Naive thymus-derived CD4-positive, alpha-beta T cell (primary cell): ENCODE results near the gene ERICH3. TPM values are rescaled to one million over a fixed set of nuclear protein-coding genes. Genes with fewer than 3 reads are reported as not detected.

ENCODE experiments used
- ATAC-seq: fragments of 150-1000 bp; cut with Tn5 transposase; 2 replicates; pipeline ENCODE4 v1.10.0; 2021; ENCODE audit warnings: mild to moderate bottlenecking, moderate library complexity
- CTCF ChIA-PET: fragments of 350-600 bp; sonication (Branson Sonifier 250); formaldehyde crosslinking; loops from one replicate; lab custom pipeline; 2021; ENCODE audit warnings: antibody characterized with exemption; lab: Charles Lee
- POLR2A ChIA-PET: fragments of 350-600 bp; sonication (Branson Sonifier 250); formaldehyde crosslinking; loops from one replicate; lab custom pipeline; 2021; ENCODE audit warnings: antibody characterized with exemption, inconsistent platforms; lab: Charles Lee
- DNase-seq, 9 donors: peaks; one replicate each; pipeline versions ENCODE4 v3.0.0 to v3.0.0-alpha.2; 2020 to 2022; ENCODE audit warnings: mixed read lengths in 1 of 9
- H3K27ac ChIP-seq: one replicate; pipeline ENCODE4 v1.7.0; 2013; ENCODE audit warnings: mild to moderate bottlenecking, low read depth, low read length, moderate library complexity
- H3K27me3 ChIP-seq, 2 donors: one replicate each; pipeline ENCODE4 v1.7.0; 2013; ENCODE audit warnings: low read length in 2 of 2, mild to moderate bottlenecking in 2 of 2, moderate library complexity in 2 of 2; ENCODE audit not compliant: control insufficient read depth in 2 of 2, insufficient read depth in 2 of 2
- H3K36me3 ChIP-seq, 3 experiments: 1 replicate in 2 of 3; 2 replicates in 1 of 3; pipeline ENCODE4 v1.7.0; 2013; ENCODE audit warnings: low read length in 3 of 3, mild to moderate bottlenecking in 3 of 3, moderate library complexity in 1 of 3; ENCODE audit not compliant: insufficient read depth in 3 of 3, control insufficient read depth in 2 of 3
- H3K4me1 ChIP-seq, 2 donors: one replicate each; pipeline ENCODE4 v1.7.0; 2013; ENCODE audit warnings: low read length in 2 of 2, mild to moderate bottlenecking in 2 of 2, moderate library complexity in 1 of 2; ENCODE audit not compliant: control insufficient read depth in 2 of 2, insufficient read depth in 2 of 2
- H3K4me3 ChIP-seq: 2 replicates; pipeline ENCODE4 v1.7.0; 2013; ENCODE audit warnings: mild to moderate bottlenecking, low read length
- H3K9me3 ChIP-seq, 3 experiments: 1 replicate in 2 of 3; 2 replicates in 1 of 3; pipeline ENCODE4 v1.7.0; 2013; ENCODE audit warnings: low read length in 3 of 3; ENCODE audit not compliant: control insufficient read depth in 2 of 3
- H3K27ac Mint-ChIP-seq, 9 donors: one replicate each; pipeline ENCODE4 v1.8.0; 2020 to 2022; ENCODE audit warnings: mixed read lengths in 9 of 9, mild to moderate bottlenecking in 8 of 9, moderate library complexity in 5 of 9, inconsistent platforms in 2 of 9
- H3K27me3 Mint-ChIP-seq, 5 donors: one replicate each; pipeline ENCODE4 v1.8.0; 2021 to 2022; ENCODE audit warnings: mixed read lengths in 5 of 5, mild to moderate bottlenecking in 1 of 5
- H3K36me3 Mint-ChIP-seq, 5 donors: one replicate each; pipeline ENCODE4 v1.8.0; 2020 to 2022; ENCODE audit warnings: mixed read lengths in 5 of 5, mild to moderate bottlenecking in 3 of 5, inconsistent platforms in 1 of 5
- H3K4me1 Mint-ChIP-seq, 7 donors: one replicate each; pipeline ENCODE4 v1.8.0; 2020 to 2022; ENCODE audit warnings: mixed read lengths in 7 of 7, mild to moderate bottlenecking in 3 of 7, inconsistent platforms in 1 of 7
- H3K4me3 Mint-ChIP-seq, 10 donors: one replicate each; pipeline ENCODE4 v1.8.0; 2020 to 2022; ENCODE audit warnings: mild to moderate bottlenecking in 10 of 10, mixed read lengths in 10 of 10, moderate library complexity in 6 of 10, inconsistent platforms in 2 of 10
- H3K9me3 Mint-ChIP-seq, 11 donors: one replicate each; pipeline ENCODE4 v1.8.0; 2020 to 2022; ENCODE audit warnings: mixed read lengths in 11 of 11, mild to moderate bottlenecking in 4 of 11, inconsistent platforms in 1 of 11, moderate library complexity in 1 of 11
- intact Hi-C, 2 donors: fragments of 100-400 bp; cut with micrococcal nuclease; formaldehyde crosslinking; loops; one replicate each; pipeline ENCODE4 v1.15.1; 2023
- polyA plus RNA-seq, 2 donors: library from polyadenylated mRNA; unstranded; fragments of 300-500 nt; fragmentation: Illumina TruSeq; gene quantifications; one replicate each; pipeline ENCODE4 v1.2.3, GENCODE V29; 2021
- total RNA-seq, 6 experiments: library from RNA in 5 of 6; stranded (reverse) in 5 of 6; gene quantifications; 1 replicate in 5 of 6; 2 replicates in 1 of 6; pipeline ENCODE4 v1.2.3 and lab custom pipeline; 2021 to 2026

Gene ERICH3
- total RNA-seq (not detected), polyA plus RNA-seq (not detected), total RNA-seq (lab: John Stamatoyannopoulos, UW) (not detected)

- H3K4me1 Mint-ChIP-seq, result peaks cover 0 to 6% (median 3%) of the 10 kb centered on the region in 7 donors
- CTCF ChIA-PET, result no interaction called here
- H3K27ac Mint-ChIP-seq, result no peak within 1 kb of the TSS
- no peak for DNase-seq
- H3K4me3 Mint-ChIP-seq, result no peak within 1 kb of the TSS
- intact Hi-C loops, result no loop called here
- Histone ChIP-seq H3K9me3 (no peaks in the 10 kb centered on the region), H3K27ac (no peak within 1 kb of the TSS), H3K4me1 (no peaks in the 10 kb centered on the region), H3K4me3 (no peak within 1 kb of the TSS), H3K27me3 (peaks cover 0 to 5% of the 10 kb centered on the region in 2 donors), H3K36me3 (no peaks in the 10 kb centered on the region)
- peaks cover 30 to 67% (median 46%) of the 10 kb centered on the region in 5 donors for H3K27me3 Mint-ChIP-seq
- peaks cover 0 to 24% (median 6%) of the 10 kb centered on the region in 11 donors for H3K9me3 Mint-ChIP-seq
- no peak for ATAC-seq
- POLR2A ChIA-PET, result no interaction called here
- H3K36me3 Mint-ChIP-seq, result peaks cover 0 to 5% (median 0%) of the 10 kb centered on the region in 5 donors
Observed at GRCh38 chr1:74673351-74674111, at the start of gene ERICH3. Gene ERICH3, minus strand, starts transcription at chr1:74673792. Its CDS starts 273 bp downstream, at chr1:74673519.

- Mint-ChIP-seq H3K36me3 (peaks cover 8 to 31% (median 21%) of the 10 kb centered on the region in 5 donors), H3K27me3 (no peaks in the 10 kb centered on the region), H3K4me3 (no peak overlapping the region), H3K27ac (no peak overlapping the region), H3K4me1 (peaks cover 0 to 8% (median 0%) of the 10 kb centered on the region in 7 donors), H3K9me3 (no peaks in the 10 kb centered on the region)
- intact Hi-C loops, result no loop called here
- no peak for DNase-seq
- H3K9me3 ChIP-seq, result no peaks in the 10 kb centered on the region
- peaks cover 8 to 74% (median 9%) of the 10 kb centered on the region in 3 experiments for H3K36me3 ChIP-seq
- CTCF ChIA-PET, result no interaction called here
- no peak overlapping the region for H3K4me3 ChIP-seq
- H3K27me3 ChIP-seq, result no peaks in the 10 kb centered on the region
- H3K27ac ChIP-seq, result no peak overlapping the region
- H3K4me1 ChIP-seq, result no peaks in the 10 kb centered on the region
- no peak for ATAC-seq
- POLR2A ChIA-PET, result no interaction called here
Observed at GRCh38 chr1:74717626-74718025, 44.0 kb upstream of the ERICH3 start.

- Histone ChIP-seq H3K9me3 (no peaks in the 10 kb centered on the region), H3K27me3 (no peaks in the 10 kb centered on the region), H3K4me1 (no peaks in the 10 kb centered on the region), H3K36me3 (peaks cover 5 to 69% (median 9%) of the 10 kb centered on the region in 3 experiments), H3K27ac (no peak overlapping the region), H3K4me3 (no peak overlapping the region)
- Mint-ChIP-seq H3K4me1 (peaks cover 0 to 8% (median 0%) of the 10 kb centered on the region in 7 donors), H3K27me3 (no peaks in the 10 kb centered on the region), H3K36me3 (peaks cover 6 to 30% (median 18%) of the 10 kb centered on the region in 5 donors), H3K27ac (no peak overlapping the region), H3K4me3 (no peak overlapping the region), H3K9me3 (no peaks in the 10 kb centered on the region)
- no peak for ATAC-seq
- no peak for DNase-seq
- intact Hi-C loops, result no loop called here
- POLR2A ChIA-PET, result no interaction called here
- CTCF ChIA-PET, result no interaction called here
Observed at GRCh38 chr1:74716822-74717221, 43.2 kb upstream of the ERICH3 start.

GRCh38 chr1:74715806-74716205, 42.2 kb upstream of the ERICH3 start:
- ATAC-seq (no peak), DNase-seq (no peak)
- Histone ChIP-seq H3K27ac (no peak overlapping the region), H3K4me3 (no peak overlapping the region), H3K36me3 (peaks cover 5 to 66% (median 9%) of the 10 kb centered on the region in 3 experiments), H3K9me3 (no peaks in the 10 kb centered on the region), H3K4me1 (no peaks in the 10 kb centered on the region), H3K27me3 (no peaks in the 10 kb centered on the region)
- intact Hi-C loops, result no loop called here
- no peak overlapping the region for H3K4me3 Mint-ChIP-seq
- POLR2A ChIA-PET, result no interaction called here
- CTCF ChIA-PET, result no interaction called here
- H3K4me1 Mint-ChIP-seq, result peaks cover 0 to 7% (median 0%) of the 10 kb centered on the region in 7 donors
- H3K36me3 Mint-ChIP-seq, result peaks cover 2 to 27% (median 16%) of the 10 kb centered on the region in 5 donors
- H3K27me3 Mint-ChIP-seq, result no peaks in the 10 kb centered on the region
- H3K9me3 Mint-ChIP-seq, result no peaks in the 10 kb centered on the region
- no peak overlapping the region for H3K27ac Mint-ChIP-seq

- Histone ChIP-seq H3K9me3 (no peaks in the 10 kb centered on the region), H3K27me3 (no peaks in the 10 kb centered on the region), H3K4me1 (no peaks in the 10 kb centered on the region), H3K36me3 (peaks cover 4 to 65% (median 5%) of the 10 kb centered on the region in 3 experiments), H3K4me3 (no peak overlapping the region), H3K27ac (no peak overlapping the region)
- Mint-ChIP-seq H3K36me3 (peaks cover 2 to 27% (median 15%) of the 10 kb centered on the region in 5 donors), H3K4me3 (no peak overlapping the region), H3K27me3 (no peaks in the 10 kb centered on the region), H3K9me3 (no peaks in the 10 kb centered on the region), H3K27ac (peak overlapping the region in 1 of 9 donors; percentile 51), H3K4me1 (peaks cover 0 to 8% (median 0%) of the 10 kb centered on the region in 7 donors)
- no peak for DNase-seq
- ChIA-PET CTCF (no interaction called here), POLR2A (no interaction called here)
- intact Hi-C loops, result no loop called here
- no peak for ATAC-seq
Observed at GRCh38 chr1:74715236-74715502, 41.6 kb upstream of the ERICH3 start.

GRCh38 chr1:74714429-74715235, 41.0 kb upstream of the ERICH3 start:
- Mint-ChIP-seq H3K9me3 (no peaks in the 10 kb centered on the region), H3K36me3 (peaks cover 2 to 26% (median 15%) of the 10 kb centered on the region in 5 donors), H3K27me3 (no peaks in the 10 kb centered on the region), H3K4me3 (no peak overlapping the region), H3K27ac (no peak overlapping the region), H3K4me1 (peaks cover 0 to 8% (median 0%) of the 10 kb centered on the region in 7 donors)
- Histone ChIP-seq H3K27me3 (no peaks in the 10 kb centered on the region), H3K9me3 (no peaks in the 10 kb centered on the region), H3K4me3 (no peak overlapping the region), H3K4me1 (no peaks in the 10 kb centered on the region), H3K36me3 (peaks cover 0 to 65% (median 4%) of the 10 kb centered on the region in 3 experiments), H3K27ac (no peak overlapping the region)
- ChIA-PET CTCF (no interaction called here), POLR2A (no interaction called here)
- no peak for DNase-seq
- ATAC-seq, result no peak
- intact Hi-C loops, result no loop called here
